Sigmoid colon (tissue), 4 donors: ENCODE data around the gene ENG.

Source experiments
- EP300 ChIP-seq, 4 donors: sonication (generic); formaldehyde crosslinking; IDR thresholded peaks; one replicate each; pipeline ENCODE4 v1.6.1; 2017; ENCODE audit warnings: antibody characterized with exemption in 4 of 4
- POLR2A ChIP-seq, 2 donors: fragments of 450-650 bp; IDR thresholded peaks; one replicate each; pipeline ENCODE4 v1.6.1; 2016; ENCODE audit warnings: antibody characterized with exemption in 2 of 2, mild to moderate bottlenecking in 2 of 2, moderate library complexity in 2 of 2
- TF ChIP-seq, protein P1 (sequence below), 4 experiments: fragments of 450-650 bp in 3 of 4; fragments of 200-600 bp in 1 of 4; IDR thresholded peaks; one replicate each; pipeline ENCODE4 v1.5.1; 2016 to 2019; ENCODE audit warnings: antibody characterized with exemption in 4 of 4, mild to moderate bottlenecking in 3 of 4, moderate library complexity in 2 of 4

DNA sequence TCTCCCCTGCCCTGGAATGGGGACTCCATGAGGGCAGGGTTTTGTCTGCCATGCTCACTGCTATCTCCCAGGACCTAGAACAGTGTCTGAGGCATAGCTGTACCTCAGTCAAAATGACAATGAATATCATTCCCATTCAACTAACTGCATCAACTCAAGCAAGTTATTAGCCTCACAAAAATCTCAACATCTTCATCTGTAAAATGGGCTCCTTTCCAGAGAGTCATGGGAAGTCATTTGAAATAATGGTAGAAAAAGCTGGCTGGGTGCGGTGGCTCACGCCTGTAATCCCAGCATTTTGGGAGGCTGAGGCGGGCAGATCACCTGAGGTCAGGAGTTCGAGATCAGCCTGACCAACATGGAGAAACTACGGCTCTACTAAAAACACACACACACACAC lies 85.4 kb downstream of the ENG start:
- TF ChIP-seq, protein P1, sequence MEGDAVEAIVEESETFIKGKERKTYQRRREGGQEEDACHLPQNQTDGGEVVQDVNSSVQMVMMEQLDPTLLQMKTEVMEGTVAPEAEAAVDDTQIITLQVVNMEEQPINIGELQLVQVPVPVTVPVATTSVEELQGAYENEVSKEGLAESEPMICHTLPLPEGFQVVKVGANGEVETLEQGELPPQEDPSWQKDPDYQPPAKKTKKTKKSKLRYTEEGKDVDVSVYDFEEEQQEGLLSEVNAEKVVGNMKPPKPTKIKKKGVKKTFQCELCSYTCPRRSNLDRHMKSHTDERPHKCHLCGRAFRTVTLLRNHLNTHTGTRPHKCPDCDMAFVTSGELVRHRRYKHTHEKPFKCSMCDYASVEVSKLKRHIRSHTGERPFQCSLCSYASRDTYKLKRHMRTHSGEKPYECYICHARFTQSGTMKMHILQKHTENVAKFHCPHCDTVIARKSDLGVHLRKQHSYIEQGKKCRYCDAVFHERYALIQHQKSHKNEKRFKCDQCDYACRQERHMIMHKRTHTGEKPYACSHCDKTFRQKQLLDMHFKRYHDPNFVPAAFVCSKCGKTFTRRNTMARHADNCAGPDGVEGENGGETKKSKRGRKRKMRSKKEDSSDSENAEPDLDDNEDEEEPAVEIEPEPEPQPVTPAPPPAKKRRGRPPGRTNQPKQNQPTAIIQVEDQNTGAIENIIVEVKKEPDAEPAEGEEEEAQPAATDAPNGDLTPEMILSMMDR (IDR thresholded peaks at IDR 0.05), result no peak
- no peak for TF ChIP-seq POLR2A (IDR thresholded peaks at IDR 0.05)
- TF ChIP-seq EP300 (IDR thresholded peaks at IDR 0.05), result no peak
